Measurements from ENCODE around the gene EIF4G3.

The EIF4G3 gene

DNA sequence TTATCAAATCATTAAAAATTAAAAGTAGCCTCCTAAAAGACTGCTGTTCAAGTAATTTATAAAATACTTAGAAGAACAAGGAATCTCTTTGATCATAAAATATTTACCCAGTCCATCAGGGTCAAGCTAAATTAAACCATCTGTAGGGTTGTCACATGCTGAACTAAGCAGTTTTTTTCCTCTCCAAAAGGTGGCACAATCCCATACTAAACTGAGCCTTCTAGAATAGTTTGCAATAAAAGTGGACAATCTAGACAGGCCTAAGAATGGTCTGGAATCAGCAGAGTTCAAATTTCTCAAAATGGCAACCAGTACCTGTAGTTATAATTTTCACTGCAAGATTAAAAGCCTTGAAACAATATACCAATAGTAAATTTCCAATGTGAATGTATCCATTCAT is 194.8 kb downstream of the EIF4G3 start:
- H3K36me3 ChIP-seq (replicated peaks): peaks cover 2% of the 10 kb centered on the region
- no peak overlapping the region for H3K4me3 ChIP-seq (ENCODE audit: low read depth, low read length)
- in situ Hi-C loops (cut with HindIII; ENCODE audit: low pct_ligation_motif_present, low sequenced_read_pairs): loop anchor here (25.0 kb wide), 1 partner anchor 205 kb away; the partner anchor contains the start of gene EIF4G3
- peak; percentile 10 for DNase-seq
- no peak overlapping the region for H3K27ac ChIP-seq
- no peaks in the 10 kb centered on the region for H3K27me3 ChIP-seq (replicated peaks)
- peak; percentile 35 for TF ChIP-seq CTCF (IDR thresholded peaks at IDR 0.05; ENCODE audit: low read depth, low read length, missing control alignments)

DNA sequence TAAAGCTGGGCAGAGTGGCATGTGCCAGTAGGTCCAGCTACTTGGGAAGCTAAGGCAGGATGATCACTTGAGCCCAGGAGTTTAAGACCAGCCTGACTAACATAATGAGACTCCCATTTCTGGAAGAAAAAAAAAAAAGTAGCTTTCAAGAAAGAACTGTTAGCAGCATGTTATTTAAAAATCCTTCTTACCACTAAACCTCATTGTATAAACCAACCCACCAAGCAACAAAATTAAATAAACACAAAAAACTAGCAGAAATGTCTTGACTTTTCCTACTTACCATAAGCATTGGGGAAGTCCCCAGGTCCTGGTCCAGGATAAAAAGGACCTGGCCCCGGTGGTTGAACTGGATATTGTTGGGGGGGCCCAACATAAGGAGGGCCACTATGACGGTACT is 196.6 kb downstream of the EIF4G3 start:
- in situ Hi-C loops (cut with HindIII; ENCODE audit: low pct_ligation_motif_present, low sequenced_read_pairs): loop anchor here (25.0 kb wide), 1 partner anchor 207 kb away; the partner anchor contains the start of gene EIF4G3
- Histone ChIP-seq H3K27me3 (replicated peaks) (no peaks in the 10 kb centered on the region), H3K4me3 (ENCODE audit: low read depth, low read length) (no peak overlapping the region), H3K36me3 (replicated peaks) (peaks cover 2% of the 10 kb centered on the region), H3K27ac (no peak overlapping the region)
- no peak for DNase-seq
- no peak for TF ChIP-seq CTCF (IDR thresholded peaks at IDR 0.05; ENCODE audit: low read depth, low read length, missing control alignments)

- TF ChIP-seq CTCF (IDR thresholded peaks at IDR 0.05; ENCODE audit: low read depth, low read length, missing control alignments): no peak
- Histone ChIP-seq H3K36me3 (replicated peaks) (peaks cover 2% of the 10 kb centered on the region), H3K27ac (no peak overlapping the region), H3K4me3 (ENCODE audit: low read depth, low read length) (no peak overlapping the region), H3K27me3 (replicated peaks) (no peaks in the 10 kb centered on the region)
- DNase-seq: no peak
- in situ Hi-C loops (cut with HindIII; ENCODE audit: low pct_ligation_motif_present, low sequenced_read_pairs): loop anchor here (25.0 kb wide), 1 partner anchor 209 kb away; the partner anchor contains the start of gene EIF4G3
Measured at GRCh38 chr1:20978413-20978812, 198.3 kb downstream of the EIF4G3 start.

DNA sequence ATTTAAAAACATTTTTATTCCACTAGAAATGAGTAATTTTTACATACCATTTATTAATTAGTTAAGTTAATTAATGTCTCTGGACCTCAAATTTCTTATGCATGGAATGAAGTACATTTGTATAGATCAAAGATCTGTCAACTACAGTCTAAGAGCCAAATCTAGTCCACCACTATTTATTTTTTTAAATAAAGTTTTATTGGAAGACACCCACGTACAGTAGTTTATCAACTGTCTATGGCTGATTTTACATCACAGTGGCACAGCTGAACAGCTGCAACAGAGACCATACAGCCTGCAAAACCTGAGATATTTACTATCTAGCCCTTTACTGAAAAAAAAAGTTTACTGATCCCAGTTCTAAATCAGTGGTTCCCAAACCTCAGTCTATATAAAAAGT is 201.0 kb downstream of the EIF4G3 start:
- Histone ChIP-seq H3K27ac (no peak overlapping the region), H3K4me3 (ENCODE audit: low read depth, low read length) (no peak overlapping the region), H3K27me3 (replicated peaks) (no peaks in the 10 kb centered on the region), H3K36me3 (replicated peaks) (peaks cover 16% of the 10 kb centered on the region)
- no peak for DNase-seq
- in situ Hi-C loops (cut with HindIII; ENCODE audit: low pct_ligation_motif_present, low sequenced_read_pairs): loop anchor here (25.0 kb wide), 1 partner anchor 212 kb away; the partner anchor contains the start of gene EIF4G3
- no peak for TF ChIP-seq CTCF (IDR thresholded peaks at IDR 0.05; ENCODE audit: low read depth, low read length, missing control alignments)

DNA sequence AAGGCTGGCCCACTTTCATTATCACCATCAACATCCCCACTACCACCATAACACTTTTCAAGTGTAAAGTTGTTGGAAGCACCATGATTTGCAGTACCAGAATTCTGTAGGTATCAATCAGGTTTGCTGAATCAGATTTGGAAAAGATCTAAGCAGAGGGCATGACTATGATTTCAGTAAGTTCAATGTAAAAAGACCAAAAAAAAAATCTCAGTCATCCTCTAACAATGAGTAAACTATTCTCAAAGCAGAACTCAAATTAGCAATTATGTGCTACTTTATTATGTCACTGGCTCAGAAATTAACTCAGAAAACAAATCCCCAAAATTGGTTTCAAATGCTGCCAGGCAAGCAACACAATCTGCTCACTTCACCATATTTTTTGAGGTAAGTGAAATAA is 201.7 kb downstream of the EIF4G3 start:
- peaks cover 16% of the 10 kb centered on the region for H3K36me3 ChIP-seq (replicated peaks)
- H3K27me3 ChIP-seq (replicated peaks): no peaks in the 10 kb centered on the region
- DNase-seq: no peak
- in situ Hi-C loops (cut with HindIII; ENCODE audit: low pct_ligation_motif_present, low sequenced_read_pairs): loop anchor here (25.0 kb wide), 1 partner anchor 212 kb away; the partner anchor contains the start of gene EIF4G3
- no peak overlapping the region for H3K27ac ChIP-seq
- no peak overlapping the region for H3K4me3 ChIP-seq (ENCODE audit: low read depth, low read length)
- no peak for TF ChIP-seq CTCF (IDR thresholded peaks at IDR 0.05; ENCODE audit: low read depth, low read length, missing control alignments)

DNA sequence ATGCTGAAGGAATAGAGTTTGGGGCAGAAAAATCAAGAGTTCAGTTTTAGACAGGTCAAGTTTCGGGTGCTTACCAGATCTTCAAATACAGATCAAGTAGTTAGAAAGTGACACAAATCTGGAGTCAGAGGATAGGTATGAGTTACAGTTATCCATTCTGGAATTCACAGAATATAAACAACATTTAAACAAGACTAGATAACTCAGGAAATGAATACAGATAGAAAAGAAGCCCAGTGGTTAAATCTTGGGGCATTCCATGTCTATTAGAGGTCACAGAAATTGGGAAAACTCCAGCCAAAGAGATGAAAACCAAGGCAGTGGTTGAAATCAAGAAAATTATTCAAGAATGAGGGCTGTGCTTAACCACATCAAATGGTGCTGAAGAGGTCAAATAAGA is 202.6 kb downstream of the EIF4G3 start:
- in situ Hi-C loops (cut with HindIII; ENCODE audit: low pct_ligation_motif_present, low sequenced_read_pairs): no loop called here
- no peak overlapping the region for H3K4me3 ChIP-seq (ENCODE audit: low read depth, low read length)
- no peak for TF ChIP-seq CTCF (IDR thresholded peaks at IDR 0.05; ENCODE audit: low read depth, low read length, missing control alignments)
- no peak for DNase-seq
- no peak overlapping the region for H3K27ac ChIP-seq
- H3K27me3 ChIP-seq (replicated peaks): no peaks in the 10 kb centered on the region
- peaks cover 18% of the 10 kb centered on the region for H3K36me3 ChIP-seq (replicated peaks)

All from brain microvascular endothelial cell (primary cell).